ENCODE measurements around the gene HS3ST3A1. TPM values are rescaled to one million over a fixed set of nuclear protein-coding genes. Genes with fewer than 3 reads are reported as not detected.

HS3ST3A1 gene
- total and polyA plus RNA-seq, 2 of the 8 experiments (the other 6 are each of a cell fraction or from before 2014, with no cell fraction given) = 5.4 to 5.7 TPM

GRCh38 chr17:13558588-13558987 lies 43.1 kb downstream of the HS3ST3A1 start:
- H2BK20ac ChIP-seq (ENCODE audit: low read length) = no peak overlapping the region
- no peak overlapping the region for H4K91ac ChIP-seq (replicated peaks; ENCODE audit: insufficient read length, low read length)
- H3K9me3 ChIP-seq (ENCODE audit: insufficient read depth in 2 of 2, low read depth in 1 of 2, low read length in 1 of 2) = no peaks in the 10 kb centered on the region
- H3K9ac ChIP-seq (replicated peaks in 1 of 4; ENCODE audit: extremely low read depth in 1 of 4, low read depth in 3 of 4, low read length in 3 of 4) = no peak overlapping the region
- no peaks in the 10 kb centered on the region for H3K79me2 ChIP-seq (ENCODE audit: control insufficient read depth in 1 of 2, insufficient read depth in 2 of 2, low read length in 2 of 2)
- no peak overlapping the region for H4K5ac ChIP-seq (ENCODE audit: insufficient read length, low read depth, low read length)
- H2BK5ac ChIP-seq (ENCODE audit: low read depth, low read length) = no peak overlapping the region
- H2AFZ ChIP-seq (ENCODE audit: low read length) = no peak overlapping the region
- CTCF ChIA-PET (ENCODE audit: partially characterized antibody) = interaction anchor here (0.7 to 1.4 kb wide), 2 partner anchors 11 to 1368 kb away, joined by 3 to 4 read pairs; no protein-coding TSS in a partner anchor
- no peak overlapping the region for H3K18ac ChIP-seq (ENCODE audit: extremely low read depth, low read length)
- H3K14ac ChIP-seq (ENCODE audit: insufficient read length) = no peak overlapping the region
- no peak overlapping the region for H3K56ac ChIP-seq (replicated peaks; ENCODE audit: insufficient read length, low read depth, low read length)
- H3K4me2 ChIP-seq (ENCODE audit: insufficient read depth in 1 of 2, low read depth in 2 of 2, low read length in 2 of 2) = no peak overlapping the region
- H4K20me1 ChIP-seq (replicated peaks in 1 of 2; ENCODE audit: control insufficient read depth in 1 of 2, insufficient read depth in 2 of 2, low read length in 2 of 2) = no peaks in the 10 kb centered on the region
- H3K23ac ChIP-seq (ENCODE audit: insufficient read length) = no peak overlapping the region
- 89% methylated on average over 3 of the region's 3 CpGs; no CpG with 5 or more reads in 1 of the 2 experiments for WGBS, 2 experiments (ENCODE audit: extremely low coverage in 1 of 2, insufficient coverage in 1 of 2, insufficient read length in 1 of 2, insufficient replicate concordance in 2 of 2, low coverage in 1 of 2, low lambda C conversion rate in 2 of 2, missing lambda C conversion rate in 1 of 2)
- no peak overlapping the region for H2BK15ac ChIP-seq (ENCODE audit: low read length)
- H3K79me1 ChIP-seq (ENCODE audit: low read depth, low read length) = no peaks in the 10 kb centered on the region
- no peak overlapping the region for H4K8ac ChIP-seq (ENCODE audit: extremely low read depth, insufficient read depth, low read length)
- no peak overlapping the region for H3K4ac ChIP-seq (replicated peaks; ENCODE audit: insufficient read length, low read depth, low read length)
- no peaks in the 10 kb centered on the region for H3K27me3 ChIP-seq (replicated peaks in 1 of 4; ENCODE audit: control insufficient read depth in 3 of 4, extremely low read depth in 1 of 4, insufficient read depth in 3 of 4, low read length in 3 of 4)
- H2BK120ac ChIP-seq (replicated peaks; ENCODE audit: low read depth, low read length) = no peak overlapping the region
- H3K27ac ChIP-seq (ENCODE audit: low read depth, low read length) = no peak overlapping the region
- H2AK5ac ChIP-seq (ENCODE audit: low read depth, low read length) = no peak overlapping the region
- H3K23me2 ChIP-seq (ENCODE audit: low read depth, low read length) = no peaks in the 10 kb centered on the region
- no peak overlapping the region for H2BK12ac ChIP-seq (ENCODE audit: low read depth, low read length)
- FAIRE-seq (peak; percentile 58), DNase-seq (ENCODE audit: low read depth in 1 of 2, low spot score in 2 of 2) (no peak)
- H3K4me3 ChIP-seq (ENCODE audit: extremely low read depth in 1 of 4, insufficient read depth in 2 of 4, low read depth in 3 of 4, low read length in 4 of 4) = no peak overlapping the region
- H3K4me1 ChIP-seq (replicated peaks in 1 of 4; ENCODE audit: control insufficient read depth in 3 of 4, insufficient read depth in 4 of 4, low read length in 3 of 4) = peaks cover 0 to 8% (median 0%) of the 10 kb centered on the region in 4 experiments; a peak in 1 of 7 replicates
- POLR2A ChIA-PET (ENCODE audit: partially characterized antibody) = interaction anchor here (0.6 to 0.9 kb wide), 2 partner anchors 17 to 235 kb away, joined by 3 read pairs; no protein-coding TSS in a partner anchor
- no peaks in the 10 kb centered on the region for H3K36me3 ChIP-seq (ENCODE audit: control insufficient read depth in 2 of 4, insufficient read depth in 4 of 4, low read length in 3 of 4)
- no peak for TF ChIP-seq HDAC6 (IDR thresholded peaks at IDR 0.05; ENCODE audit: low read depth, low read length)
- no peak for TF ChIP-seq EGR1 (IDR thresholded peaks at IDR 0.05; ENCODE audit: borderline replicate concordance, low read depth, low read length)
- no peak for TF ChIP-seq GTF2F1 (IDR thresholded peaks at IDR 0.05; ENCODE audit: borderline replicate concordance, low read depth, low read length)
- TF ChIP-seq SP1 (IDR thresholded peaks at IDR 0.05; ENCODE audit: low read depth, low read length) = no peak
- no peak for TF ChIP-seq SUZ12 (IDR thresholded peaks at IDR 0.05; ENCODE audit: low read length)
- TF ChIP-seq PHF8 (conservative IDR thresholded peaks at IDR 0.05; ENCODE audit: low read depth, low read length) = no peak
- no peak for TF ChIP-seq FOSL1 (IDR thresholded peaks at IDR 0.05; ENCODE audit: insufficient read depth, low read depth, low read length)
- no peak for TF ChIP-seq KDM4A (IDR thresholded peaks at IDR 0.05; ENCODE audit: low read depth, low read length, severe bottlenecking)
- no peak for TF ChIP-seq JUND (IDR thresholded peaks at IDR 0.05; ENCODE audit: low read length)
- TF ChIP-seq CTCF (IDR thresholded peaks at IDR 0.05; ENCODE audit: control extremely low read depth in 1 of 3, insufficient read depth in 1 of 3, low read depth in 1 of 3, low read length in 3 of 3) = no peak
- no peak for TF ChIP-seq RFX5 (IDR thresholded peaks at IDR 0.05; ENCODE audit: borderline replicate concordance, low read depth, low read length)
- no peak for TF ChIP-seq TAF1 (IDR thresholded peaks at IDR 0.05; ENCODE audit: low read depth, low read length)
